Stomach (tissue), 9 donors: Measurements from ENCODE around the gene GMEB2. TPM values are rescaled to one million over a fixed set of nuclear protein-coding genes. Genes with fewer than 3 reads are reported as not detected.
A peak's percentile ranks its signal among the peaks of the same experiment; 100 is the strongest.

Experiments
- DNase-seq, 2 donors: peaks; one replicate each; pipeline versions ENCODE4 v3.0.0 to v3.0.0-alpha.2; 2013 to 2019
- H3K27ac ChIP-seq, 5 donors: fragments of 200-600 bp in 4 of 5; sonication (generic) in 4 of 5; one replicate each; pipeline ENCODE4 v1.5.1; 2013 to 2019; ENCODE audit warnings: mild to moderate bottlenecking in 1 of 5, moderate library complexity in 1 of 5
- H3K27me3 ChIP-seq, 3 donors: fragments of 200-600 bp; sonication (generic); one replicate each; pipeline ENCODE4 v1.5.1; 2017 to 2019; ENCODE audit warnings: mixed run types in 1 of 3
- H3K36me3 ChIP-seq, 4 donors: fragments of 200-600 bp; sonication (generic); 1 replicate in 3 of 4; 2 replicates in 1 of 4; pipeline ENCODE4 v1.5.1; 2016 to 2019
- H3K4me1 ChIP-seq, 4 donors: fragments of 200-600 bp; sonication (generic); one replicate each; pipeline ENCODE4 v1.5.1; 2016 to 2019
- H3K4me3 ChIP-seq, 4 donors: fragments of 200-600 bp; sonication (generic) in 3 of 4; one replicate each; pipeline ENCODE4 v1.5.1; 2016 to 2019; ENCODE audit warnings: mild to moderate bottlenecking in 1 of 4
- H3K9me3 ChIP-seq, 4 donors: fragments of 200-600 bp; sonication (generic); one replicate each; pipeline ENCODE4 v1.5.1; 2016 to 2019
- CTCF ChIP-seq, 7 experiments: fragments of 450-650 bp in 4 of 7; fragments of 200-600 bp in 3 of 7; sonication (generic) in 3 of 7; IDR thresholded peaks; one replicate each; pipeline ENCODE4 v1.5.1; 2016 to 2019; ENCODE audit warnings: antibody characterized with exemption in 7 of 7, control low read depth in 2 of 7, mild to moderate bottlenecking in 1 of 7
- EP300 ChIP-seq: sonication (generic); formaldehyde crosslinking; IDR thresholded peaks from one replicate; pipeline ENCODE4 v1.6.1; 2017; ENCODE audit warnings: antibody characterized with exemption
- POLR2A ChIP-seq, 4 donors: fragments of 450-650 bp; IDR thresholded peaks; one replicate each; pipeline ENCODE4 v1.6.1; 2016; ENCODE audit warnings: antibody characterized with exemption in 4 of 4, control low read depth in 2 of 4, mild to moderate bottlenecking in 1 of 4, moderate library complexity in 1 of 4
- POLR2AphosphoS5 ChIP-seq, 3 donors: sonication (generic); formaldehyde crosslinking; IDR thresholded peaks; one replicate each; pipeline ENCODE4 v1.6.1; 2016; ENCODE audit warnings: antibody characterized with exemption in 3 of 3
- WGBS, 5 donors: extraction: QIAGEN DNeasy Blood & Tissue Kit in 3 of 5; methylation state at CpG; one replicate each; pipeline versions ENCODE4 v1.1.5 to v1.1.7; 2013 to 2018; 5-methylcytosine and 5-hydroxymethylcytosine counted together
- intact Hi-C: fragments of 100-400 bp; cut with DNase I; formaldehyde crosslinking; loops from one replicate; pipeline ENCODE4 v1.15.1; 2023; ENCODE audit warnings: low total_unique reads
- polyA plus RNA-seq, 3 donors: library from polyadenylated mRNA; stranded (reverse); fragments of 200-250 nt; gene quantifications; one replicate each; pipeline ENCODE4 v1.2.3, GENCODE V29; 2013
- total RNA-seq, 5 donors: library from RNA; depleted of rRNA; stranded (reverse); fragments of >200 nt; gene quantifications; one replicate each; pipeline versions ENCODE4 v1.1.0 to v1.2.3, GENCODE V29; 2014 to 2016
- donor health status: healthy with polysubstance abuse.
- donor health status: Bipolar disorder and iron deficiency.
- donor health status: healthy.

Gene GMEB2
- total and polyA plus RNA-seq, 8 donors: 1.8 to 20.4 (median 7.5) TPM

DNA sequence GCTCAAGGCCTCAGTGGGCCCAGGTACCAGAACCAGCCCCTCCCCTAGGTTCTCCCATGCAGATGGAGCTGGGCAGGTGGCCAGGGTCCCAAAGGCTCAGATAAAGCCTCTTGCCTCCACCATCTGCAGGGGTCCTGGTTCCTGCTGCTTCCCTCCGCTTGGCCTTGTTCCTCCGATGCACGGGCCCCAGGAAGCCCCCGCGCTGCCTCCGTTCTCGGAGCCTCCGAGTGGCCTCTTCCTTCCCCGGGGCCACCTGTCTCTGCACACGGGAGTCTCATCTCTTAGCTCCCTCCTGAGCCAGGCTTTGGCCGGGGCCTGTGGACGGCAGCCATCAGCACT lies 87.8 kb downstream of the GMEB2 start:
- no peak for DNase-seq
- Histone ChIP-seq H3K4me3 (peak overlapping the region in 1 of 4 donors; percentile 50), H3K9me3 (no peaks in the 10 kb centered on the region), H3K27ac (peak overlapping the region; percentile 88 to 96 (median 90)), H3K4me1 (peaks cover 33 to 82% (median 53%) of the 10 kb centered on the region in 4 donors), H3K27me3 (peaks cover 0 to 44% (median 8%) of the 10 kb centered on the region in 3 donors), H3K36me3 (no peaks in the 10 kb centered on the region)
- TF ChIP-seq POLR2A (IDR thresholded peaks at IDR 0.05): no peak
- no peak for TF ChIP-seq CTCF (IDR thresholded peaks at IDR 0.05)
- TF ChIP-seq EP300: no peak
- no peak for TF ChIP-seq POLR2AphosphoS5 (IDR thresholded peaks at IDR 0.05)
- intact Hi-C loops: loop anchor here (5.0 kb wide), 1 partner anchor 433 kb away; no protein-coding TSS in a partner anchor
- WGBS, 5 donors: 42 to 62% (median 49%) methylated on average over 10 to 12 of the region's 12 CpGs

DNA sequence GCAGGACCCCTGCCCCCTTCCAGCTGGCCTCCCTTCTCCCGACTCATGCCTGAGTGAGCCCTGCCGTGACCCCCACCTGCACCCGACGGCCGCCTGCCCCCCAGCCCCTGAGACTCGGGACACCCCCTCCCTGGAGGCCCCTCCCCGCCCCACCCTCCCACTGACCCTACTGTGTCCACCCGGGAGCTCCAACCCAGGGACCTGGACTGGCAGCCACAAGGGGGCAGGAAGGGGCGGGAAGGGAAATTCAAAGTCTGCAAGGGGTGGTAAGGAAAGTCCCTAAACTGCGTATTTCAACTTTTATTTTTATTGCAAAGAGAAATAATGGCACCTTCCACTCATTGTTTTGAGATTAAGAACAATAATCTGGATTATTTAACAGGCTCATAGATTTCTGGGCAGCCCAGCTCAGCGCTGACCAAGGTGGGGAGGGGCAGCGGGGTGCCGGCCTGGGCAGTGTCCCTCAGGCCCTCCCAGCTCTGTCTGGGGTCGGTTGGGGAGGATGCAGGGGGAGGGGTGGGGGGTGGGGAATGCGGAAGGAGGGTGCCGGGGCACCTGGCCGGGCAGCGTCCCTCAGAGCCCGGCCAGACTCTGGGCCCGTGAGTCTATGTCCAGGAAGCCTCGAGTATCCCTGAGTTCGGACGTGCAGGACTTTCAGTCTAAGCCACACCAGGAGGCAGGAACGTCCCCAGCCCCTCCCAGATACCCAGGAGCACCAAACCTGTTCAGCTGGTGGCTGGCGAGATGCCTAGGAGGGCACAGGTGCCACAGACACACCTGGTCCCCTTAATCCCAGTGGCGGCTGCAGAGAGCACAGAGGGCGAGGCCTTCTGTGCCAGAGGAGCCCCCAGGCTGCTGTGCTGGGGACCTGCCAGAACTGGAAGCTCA lies 88.5 kb downstream of the GMEB2 start:
- peak; percentile 94 to 96 for DNase-seq
- WGBS, 5 donors: 21 to 28% (median 23%) methylated on average over 12 to 27 of the region's 27 CpGs
- H3K4me3 ChIP-seq: peak overlapping the region; percentile 28 to 50 (median 32)
- H3K4me1 ChIP-seq: peaks cover 38 to 88% (median 59%) of the 10 kb centered on the region in 4 donors
- peak overlapping the region; percentile 88 to 96 (median 90) for H3K27ac ChIP-seq
- intact Hi-C loops: loop anchor here (5.0 kb wide), 1 partner anchor 434 kb away; no protein-coding TSS in a partner anchor
- no peaks in the 10 kb centered on the region for H3K9me3 ChIP-seq
- H3K27me3 ChIP-seq: peaks cover 0 to 49% (median 11%) of the 10 kb centered on the region in 3 donors
- H3K36me3 ChIP-seq: no peaks in the 10 kb centered on the region
- TF ChIP-seq EP300 (no peak), CTCF (IDR thresholded peaks at IDR 0.05) (peak in 1 of 7 experiments; percentile 49), POLR2AphosphoS5 (IDR thresholded peaks at IDR 0.05) (peak in 2 of 3 donors; percentile 80 to 84)

Other genes with a start within 250 kb of the GMEB2 start
- 1 to 10 TPM in 1 of 5 donors, not detected in 4; 2.2 TPM for gene KCNQ2, start 154.4 kb downstream of the GMEB2 start, total RNA-seq
- under 1 TPM in 2 of 3 donors, not detected in 1; 0.03 to 0.25 TPM for gene KCNQ2, start 154.4 kb downstream of the GMEB2 start, polyA plus RNA-seq
- gene EEF1A2, start 128.0 kb downstream of the GMEB2 start, total RNA-seq: 10 to 100 TPM in 2 of 5 donors, 1 to 10 TPM in 1, under 1 TPM in 1, not detected in 1; 0.58 to 64.8 (median 16.7) TPM
- gene EEF1A2, start 128.0 kb downstream of the GMEB2 start, polyA plus RNA-seq: 10 to 100 TPM in 2 of 3 donors, 1 to 10 TPM in 1; 4.6 to 53.0 (median 25.0) TPM
- 100 to 1,000 TPM in 2 of 5 donors, 10 to 100 TPM in 2, 1 to 10 TPM in 1; 1.8 to 213 (median 84.8) TPM for gene PPDPF, start 106.3 kb downstream of the GMEB2 start, total RNA-seq
- gene PPDPF, start 106.3 kb downstream of the GMEB2 start, polyA plus RNA-seq: 100 to 1,000 TPM; 570 to 756 (median 749) TPM
- 10 to 100 TPM; 10.3 to 98.5 (median 22.2) TPM for gene PTK6, start 89.7 kb downstream of the GMEB2 start, total RNA-seq
- 10 to 100 TPM in 2 of 3 donors, 1 to 10 TPM in 1; 7.7 to 32.5 (median 23.6) TPM for gene PTK6, start 89.7 kb downstream of the GMEB2 start, polyA plus RNA-seq
- 1 to 10 TPM in 1 of 5 donors, under 1 TPM in 1, not detected in 3; 0.87 to 3.5 TPM for gene SRMS, start 79.4 kb downstream of the GMEB2 start, total RNA-seq
- gene SRMS, start 79.4 kb downstream of the GMEB2 start, polyA plus RNA-seq: 1 to 10 TPM in 1 of 3 donors, not detected in 2; 2.1 TPM
- 1 to 10 TPM in 1 of 5 donors, under 1 TPM in 1, not detected in 3; 0.55 to 1.2 TPM for gene FNDC11, start 72.9 kb downstream of the GMEB2 start, total RNA-seq
- gene FNDC11, start 72.9 kb downstream of the GMEB2 start, polyA plus RNA-seq: 1 to 10 TPM in 1 of 3 donors, under 1 TPM in 2; 0.25 to 3.1 (median 0.50) TPM
- gene HELZ2, start 52.9 kb downstream of the GMEB2 start, total RNA-seq: 10 to 100 TPM; 27.4 to 95.5 (median 41.2) TPM
- 1 to 10 TPM; 4.4 to 7.3 (median 6.9) TPM for gene HELZ2, start 52.9 kb downstream of the GMEB2 start, polyA plus RNA-seq
- 10 to 100 TPM in 2 of 5 donors, 1 to 10 TPM in 2, under 1 TPM in 1; 0.87 to 13.4 (median 5.5) TPM for gene STMN3, start 26.3 kb upstream of the GMEB2 start, total RNA-seq
- 10 to 100 TPM; 12.3 to 14.8 (median 12.5) TPM for gene STMN3, start 26.3 kb upstream of the GMEB2 start, polyA plus RNA-seq
- 10 to 100 TPM; 13.6 to 70.4 (median 32.7) TPM for gene RTEL1, start 31.2 kb upstream of the GMEB2 start, total RNA-seq
- gene RTEL1, start 31.2 kb upstream of the GMEB2 start, polyA plus RNA-seq: 1 to 10 TPM; 7.6 to 10.0 (median 9.2) TPM
- gene TNFRSF6B, start 69.6 kb upstream of the GMEB2 start, total RNA-seq: 10 to 100 TPM in 1 of 5 donors, 1 to 10 TPM in 3, not detected in 1; 1.1 to 16.9 (median 3.2) TPM
- gene TNFRSF6B, start 69.6 kb upstream of the GMEB2 start, polyA plus RNA-seq: 10 to 100 TPM in 1 of 3 donors, 1 to 10 TPM in 2; 8.5 to 26.2 (median 9.5) TPM
- gene ARFRP1, start 80.9 kb upstream of the GMEB2 start, total RNA-seq: 100 to 1,000 TPM in 1 of 5 donors, 10 to 100 TPM in 3, 1 to 10 TPM in 1; 7.6 to 103 (median 35.8) TPM
- 10 to 100 TPM; 30.2 to 56.2 (median 35.9) TPM for gene ARFRP1, start 80.9 kb upstream of the GMEB2 start, polyA plus RNA-seq
- 10 to 100 TPM; 12.3 to 49.6 (median 39.3) TPM for gene ZGPAT, start 80.9 kb upstream of the GMEB2 start, total RNA-seq
- gene ZGPAT, start 80.9 kb upstream of the GMEB2 start, polyA plus RNA-seq: 10 to 100 TPM; 29.9 to 41.7 (median 37.7) TPM
- 100 to 1,000 TPM in 1 of 5 donors, 10 to 100 TPM in 2, 1 to 10 TPM in 2; 3.6 to 117 (median 16.8) TPM for gene LIME1, start 109.6 kb upstream of the GMEB2 start, total RNA-seq
- 10 to 100 TPM; 17.1 to 24.3 (median 19.9) TPM for gene LIME1, start 109.6 kb upstream of the GMEB2 start, polyA plus RNA-seq
- 10 to 100 TPM in 3 of 5 donors, 1 to 10 TPM in 2; 7.1 to 60.5 (median 25.9) TPM for gene SLC2A4RG, start 112.7 kb upstream of the GMEB2 start, total RNA-seq
- 10 to 100 TPM; 40.1 to 76.9 (median 57.4) TPM for gene SLC2A4RG, start 112.7 kb upstream of the GMEB2 start, polyA plus RNA-seq
- gene ZBTB46, start 204.2 kb upstream of the GMEB2 start, total RNA-seq: 10 to 100 TPM in 1 of 5 donors, 1 to 10 TPM in 3, under 1 TPM in 1; 0.58 to 13.4 (median 4.1) TPM
- 1 to 10 TPM; 1.1 to 1.8 (median 1.7) TPM for gene ZBTB46, start 204.2 kb upstream of the GMEB2 start, polyA plus RNA-seq
- gene ABHD16B, start 234.4 kb upstream of the GMEB2 start, total RNA-seq: not detected
- gene ABHD16B, start 234.4 kb upstream of the GMEB2 start, polyA plus RNA-seq: under 1 TPM in 2 of 3 donors, not detected in 1; 0.37 to 0.43 TPM
- gene TPD52L2, start 238.2 kb upstream of the GMEB2 start, total RNA-seq: 10 to 100 TPM; 42.0 to 53.1 (median 45.5) TPM
- 10 to 100 TPM; 72.8 to 75.6 (median 73.3) TPM for gene TPD52L2, start 238.2 kb upstream of the GMEB2 start, polyA plus RNA-seq